GM12865 (cell line): Measurements from ENCODE around the gene PGA4.

Experiments used
- DNase-seq: peaks from one replicate; pipeline ENCODE4 v3.0.0; 2010; ENCODE audit warnings: low read depth
- H3K4me3 ChIP-seq: 2 replicates; pipeline ENCODE4 v1.5.1; 2011; ENCODE audit warnings: mild to moderate bottlenecking, low read depth, low read length, control low read depth
- CTCF ChIP-seq: IDR thresholded peaks from 2 replicates; pipeline ENCODE4 v1.5.1; 2011; ENCODE audit warnings: low read length, control low read depth, low read depth, inconsistent platforms; ENCODE audit not compliant: insufficient read depth; ENCODE audit errors: missing control alignments

The PGA4 gene

DNA sequence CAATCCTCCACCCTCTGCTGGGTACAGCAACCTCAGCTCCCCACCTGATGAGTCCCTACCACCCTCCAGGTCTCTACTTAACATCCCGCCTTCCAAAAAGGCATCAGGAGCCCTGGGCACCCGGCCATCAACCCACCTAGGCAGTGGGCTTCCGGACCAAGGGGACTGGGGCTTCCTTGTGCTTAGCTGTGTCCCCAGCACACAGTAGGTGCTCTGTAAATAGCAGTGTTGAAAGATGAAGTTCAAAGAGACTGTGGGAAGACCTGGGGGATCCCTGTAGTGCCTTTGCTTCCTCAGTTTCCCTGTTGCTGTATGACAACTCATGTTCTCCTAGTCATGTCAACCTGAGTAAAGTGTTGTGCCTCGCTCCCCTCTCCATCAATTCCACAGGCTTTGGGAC lies 51.9 kb downstream of the PGA4 start:
- DNase-seq: no peak
- no peak overlapping the region for H3K4me3 ChIP-seq

GRCh38 chr11:61275191-61275590 lies 53.0 kb downstream of the PGA4 start:
- DNase-seq: no peak
- TF ChIP-seq CTCF: no peak
- no peak overlapping the region for H3K4me3 ChIP-seq

More for the DNA sequence above, 51.9 kb downstream of the PGA4 start:
- no peak for TF ChIP-seq CTCF

GRCh38 chr11:61277186-61278000 lies 55.2 kb downstream of the PGA4 start:
- TF ChIP-seq CTCF: no peak
- H3K4me3 ChIP-seq: no peak overlapping the region
- no peak for DNase-seq

DNA sequence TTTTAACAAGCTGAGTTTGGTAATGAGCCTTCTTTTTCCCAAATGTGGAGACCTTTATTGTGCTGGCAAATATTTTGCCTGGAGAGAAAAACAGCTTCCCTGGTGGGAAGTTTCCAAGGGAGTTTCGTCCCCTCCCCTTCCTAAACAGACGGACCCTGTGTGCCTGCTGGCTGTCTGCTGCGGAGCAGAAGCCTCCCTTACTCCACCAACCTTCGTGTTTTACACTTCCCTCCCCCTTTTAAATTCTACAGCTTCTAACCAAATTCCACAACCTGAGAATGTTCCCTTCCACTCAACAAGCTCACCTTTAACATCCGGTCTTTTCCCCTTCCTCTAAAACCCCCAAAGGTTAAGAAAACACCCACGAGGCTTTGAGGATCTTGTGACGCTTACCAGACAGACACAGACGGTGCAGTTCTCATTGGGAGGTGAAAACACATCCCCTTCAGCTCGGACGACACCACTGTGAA lies 55.9 kb downstream of the PGA4 start:
- no peak for TF ChIP-seq CTCF
- no peak for DNase-seq
- no peak overlapping the region for H3K4me3 ChIP-seq

GRCh38 chr11:61279934-61280659 lies 58.0 kb downstream of the PGA4 start:
- DNase-seq: no peak
- no peak for TF ChIP-seq CTCF
- no peak overlapping the region for H3K4me3 ChIP-seq

DNA sequence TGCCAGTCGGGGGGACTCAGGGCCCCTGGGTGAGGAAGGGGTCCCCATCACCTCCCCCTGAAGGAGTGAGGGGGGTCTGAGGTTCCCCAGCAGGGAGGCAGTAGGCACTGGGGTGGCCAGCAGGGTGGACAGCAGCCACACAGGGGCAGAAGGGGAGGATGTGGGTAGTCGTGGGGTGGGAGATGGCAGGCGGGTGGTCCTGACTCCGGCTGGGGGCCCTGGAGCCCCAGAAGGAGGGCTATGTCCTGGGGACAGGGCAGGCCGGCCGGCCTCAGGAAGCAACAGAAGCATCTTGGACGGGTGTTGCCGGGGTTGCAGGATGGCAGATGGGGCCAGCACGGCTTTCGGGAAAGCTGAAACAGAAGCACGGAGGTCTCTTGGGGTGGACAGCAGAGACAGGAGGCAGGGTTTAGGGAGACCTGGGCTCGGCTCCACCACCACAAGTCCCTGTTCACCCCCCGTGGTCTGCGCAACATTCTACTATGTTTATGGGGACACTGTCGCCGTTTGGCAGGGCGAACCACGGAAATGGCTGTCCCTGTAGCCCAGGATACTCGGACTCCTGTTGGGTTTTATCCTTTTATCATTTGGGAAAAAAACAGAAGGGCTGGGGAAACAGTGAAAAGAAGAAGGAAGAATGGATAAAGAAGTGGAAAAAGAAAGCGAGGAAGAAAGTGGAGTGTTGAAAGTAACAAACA lies 58.9 kb downstream of the PGA4 start:
- H3K4me3 ChIP-seq: no peak overlapping the region
- no peak for TF ChIP-seq CTCF
- no peak for DNase-seq
